ENCODE measurements around the gene STARD9.
"Not testable (repeated sequence)": the region's sequence is repeated elsewhere in the genome, so short reads cannot be mapped to it uniquely, and the experiment has no call there.

Gene STARD9

DNA sequence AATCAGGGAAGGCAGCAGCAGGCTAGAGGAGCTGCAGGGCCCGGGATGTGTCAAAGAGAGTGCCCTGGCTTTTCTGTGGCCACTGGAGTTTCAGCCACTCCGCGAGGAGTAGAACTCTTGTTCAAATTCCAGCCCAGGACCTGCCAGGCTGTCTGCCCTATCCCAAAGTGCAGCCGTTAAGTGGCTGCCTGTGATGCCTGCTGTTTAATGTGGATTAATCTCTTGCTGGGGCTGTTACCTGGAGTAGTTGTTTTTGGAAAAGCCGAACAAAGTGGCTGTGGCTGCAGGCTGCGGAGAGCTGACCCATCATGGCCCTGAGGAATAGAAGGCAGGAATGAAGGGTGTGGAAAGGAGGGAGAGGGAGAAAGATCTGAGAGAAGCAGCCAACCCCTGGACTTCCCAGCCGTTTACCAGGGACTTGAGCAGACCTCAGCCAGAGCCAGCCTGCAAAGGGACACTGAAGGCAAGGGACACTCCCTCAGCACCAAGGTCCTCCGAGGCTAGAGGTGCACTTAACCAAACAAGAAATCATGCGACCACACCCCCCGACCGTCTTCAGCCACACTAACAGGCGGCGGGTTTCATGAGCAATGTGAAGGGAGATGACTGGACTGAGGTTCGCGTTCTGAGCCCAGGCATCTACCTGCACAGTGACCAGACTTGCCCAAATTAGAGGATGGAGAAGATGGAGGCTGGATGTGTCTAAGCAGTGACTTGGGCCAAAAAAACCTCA, 156.9 kb downstream of the STARD9 start:
- DNase-seq: no peak

DNA sequence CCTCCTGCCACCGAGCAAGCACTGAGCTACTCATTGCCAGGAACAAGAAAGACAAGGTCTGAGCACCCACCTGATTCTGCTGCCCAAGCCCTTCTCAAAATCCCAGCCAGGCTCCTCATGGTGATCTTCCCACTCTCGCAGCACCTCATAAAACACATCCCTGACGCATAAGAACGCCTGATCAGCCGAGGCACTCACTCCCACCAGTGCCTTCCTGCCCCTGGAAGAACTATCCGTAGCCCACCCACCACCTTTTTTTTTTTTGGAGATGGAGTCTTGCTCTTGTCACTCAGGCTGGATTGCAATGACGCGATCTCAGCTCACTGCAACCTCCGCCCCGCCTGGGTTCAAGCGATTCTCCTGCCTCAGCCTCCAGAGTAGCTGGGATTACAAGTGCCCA, 157.6 kb downstream of the STARD9 start:
- no peak for DNase-seq

DNA sequence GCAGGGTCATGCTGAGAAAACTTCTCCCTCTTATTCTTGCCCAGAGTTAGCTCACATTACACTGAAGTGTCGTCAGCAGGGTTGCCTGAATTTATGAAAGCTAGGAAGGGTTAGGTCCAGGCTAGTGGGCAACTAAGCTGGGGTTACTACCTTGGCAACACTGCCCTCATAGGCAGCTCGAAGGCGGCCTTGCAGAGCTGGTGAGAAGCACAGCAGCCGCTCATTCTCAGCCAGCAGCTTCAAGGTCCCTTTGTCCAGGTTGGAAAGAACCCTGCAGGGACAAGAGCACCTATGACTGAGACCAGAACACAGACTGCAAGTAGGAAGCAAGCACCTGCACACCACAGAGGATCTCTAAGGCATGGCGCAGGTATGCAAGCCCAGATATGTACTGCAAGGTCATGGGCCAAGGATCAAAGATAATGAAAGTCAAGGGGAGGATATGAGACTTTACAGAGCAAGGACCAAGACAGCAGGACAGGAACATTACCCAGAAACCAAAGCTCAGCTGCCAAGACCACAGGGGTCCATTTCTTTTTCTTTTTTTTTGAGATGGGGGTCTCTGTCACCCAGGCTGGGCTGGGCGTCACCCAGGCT, 158.8 kb downstream of the STARD9 start:
- DNase-seq: no peak

DNA sequence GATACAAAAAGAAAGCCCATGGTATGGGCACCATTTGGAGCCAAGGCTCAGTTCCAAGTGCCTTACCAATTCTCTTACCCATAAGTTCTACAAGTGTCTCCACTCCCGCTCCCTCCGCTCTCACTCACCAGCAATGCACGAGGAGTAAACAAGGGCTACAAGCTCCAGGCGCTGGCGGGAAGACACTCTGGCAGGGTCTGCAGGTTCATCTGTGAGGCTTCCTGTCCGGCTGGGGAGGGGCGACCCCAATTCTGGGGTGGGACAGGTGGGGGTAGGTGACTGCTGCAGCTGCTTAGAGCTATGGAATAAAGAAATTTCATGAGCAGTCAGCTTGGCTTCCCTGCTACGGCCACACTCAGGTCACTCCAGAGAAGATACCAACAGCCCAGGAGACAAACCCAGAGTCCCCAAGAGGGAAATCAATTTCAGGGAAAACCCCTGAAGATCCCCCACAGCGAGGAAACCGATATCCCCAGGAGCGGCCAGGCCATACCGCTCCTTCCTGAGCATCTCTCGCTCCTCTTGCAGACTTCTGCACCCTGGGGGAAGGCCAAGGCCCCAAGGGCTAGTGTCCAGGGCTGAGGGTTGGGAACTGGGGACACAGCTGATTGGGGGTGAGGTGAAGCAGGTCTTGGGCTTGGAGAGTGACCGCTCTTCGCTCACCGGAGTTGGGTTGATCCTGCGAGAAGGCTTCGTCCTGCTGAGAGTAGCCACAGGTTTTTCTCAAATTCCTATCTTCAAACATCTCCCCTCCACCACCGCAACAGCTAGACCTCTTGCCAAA, 160.2 kb downstream of the STARD9 start:
- no peak for DNase-seq

- DNase-seq: peak; percentile 20
Observed at GRCh38 chr15:42736178-42736792, 160.9 kb downstream of the STARD9 start.

DNA sequence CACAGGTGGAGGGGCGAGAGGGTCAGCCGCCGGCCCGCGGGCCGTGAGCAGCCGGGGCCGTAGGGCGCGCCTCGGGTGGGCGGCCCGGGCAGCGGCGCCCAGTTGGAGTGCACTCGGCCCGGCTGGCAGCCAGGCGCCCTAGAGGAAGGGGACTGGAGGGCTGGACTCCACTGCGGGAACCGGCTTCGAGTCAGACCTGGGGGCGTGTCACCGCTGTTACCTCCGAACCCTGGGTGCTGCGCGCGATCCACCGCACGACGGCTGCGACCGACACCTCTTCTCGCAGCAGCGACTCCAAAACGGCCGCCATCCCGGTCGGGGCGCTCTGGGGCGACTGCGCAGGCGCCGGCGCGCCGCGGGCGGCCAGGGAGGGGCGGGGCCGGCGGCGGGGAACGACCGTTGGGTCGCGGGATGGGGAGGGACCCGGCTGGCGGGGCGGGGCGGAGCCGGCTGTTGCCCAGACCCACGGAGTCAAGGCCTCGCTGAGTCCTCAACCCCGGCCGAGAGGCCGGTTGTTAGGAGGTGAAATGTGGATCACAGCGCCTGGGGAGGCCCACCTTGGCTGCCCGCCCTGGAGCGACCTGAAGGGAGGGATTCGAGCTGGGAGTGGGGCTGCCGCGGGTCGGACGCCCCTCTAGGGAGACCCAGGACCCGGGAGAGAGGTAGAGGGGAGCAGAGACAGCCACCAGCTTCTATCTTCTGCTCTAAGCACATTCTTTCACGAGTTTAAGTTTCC, 161.6 kb downstream of the STARD9 start, which contains the start of gene CDAN1:
CDAN1 (minus strand) TSS at position 336 of the 736 bp plus-strand sequence; CDS start at position 310, 26 bp downstream.
- peak; percentile 86 for DNase-seq

- DNase-seq: no peak
Observed at GRCh38 chr15:42737529-42738328, 162.3 kb downstream of the STARD9 start.

- no peak for DNase-seq
Observed at GRCh38 chr15:42741710-42742109, 166.3 kb downstream of the STARD9 start.

GRCh38 chr15:42742149-42742548, 166.7 kb downstream of the STARD9 start:
- DNase-seq: no peak

DNA sequence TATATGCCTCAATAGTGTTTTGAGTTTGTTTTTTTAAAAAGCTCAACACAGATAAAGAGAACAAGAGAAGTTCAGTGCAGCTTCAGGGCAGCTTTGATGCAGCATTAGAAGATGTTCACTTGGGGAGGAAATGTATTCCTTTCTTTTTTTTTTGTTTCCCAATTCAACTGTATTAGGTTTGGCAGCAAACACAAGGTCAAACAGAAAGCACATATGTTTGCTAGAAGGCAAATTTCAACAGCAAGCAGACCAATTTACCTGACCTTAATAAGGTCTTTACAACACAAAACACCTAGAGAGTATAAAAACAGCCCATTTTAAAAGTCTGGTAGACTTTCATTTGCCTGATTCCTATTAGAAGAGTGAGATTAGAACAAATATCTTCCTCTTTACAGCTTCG, 168.8 kb downstream of the STARD9 start:
- no peak for DNase-seq

- DNase-seq: no peak
Observed at GRCh38 chr15:42749266-42749665, 173.9 kb downstream of the STARD9 start.

GRCh38 chr15:42750306-42750705, 174.9 kb downstream of the STARD9 start:
- DNase-seq: no peak

GRCh38 chr15:42759093-42759492, 183.7 kb downstream of the STARD9 start:
- DNase-seq: no peak

DNA sequence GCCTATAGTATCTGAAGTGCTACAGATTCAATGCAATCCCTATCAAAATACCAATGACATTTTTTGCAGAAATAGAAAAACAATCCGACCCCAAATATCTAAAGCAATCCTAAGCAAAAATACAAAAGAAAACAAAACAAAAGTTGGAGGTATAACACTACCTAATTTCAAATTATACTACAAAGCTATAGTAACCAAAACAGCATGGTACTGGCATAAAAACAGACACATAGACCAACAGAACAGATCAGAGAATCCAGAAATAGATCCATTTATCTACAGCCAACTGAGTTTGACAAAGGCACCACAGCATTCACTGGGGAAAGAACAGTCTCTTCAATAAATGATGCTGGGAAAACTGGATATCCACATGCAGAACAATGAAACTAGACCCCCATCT, 185.4 kb downstream of the STARD9 start:
- DNase-seq: no peak

- DNase-seq: not testable (repeated sequence)
Observed at GRCh38 chr15:42761813-42762212, 186.4 kb downstream of the STARD9 start.

- DNase-seq: not testable (repeated sequence)
Observed at GRCh38 chr15:42764154-42764731, 188.8 kb downstream of the STARD9 start.

GRCh38 chr15:42766109-42766508, 190.7 kb downstream of the STARD9 start:
- DNase-seq: not testable (repeated sequence)
